Fibroblast of peridontal ligament (primary cell): ENCODE measurements around the gene ITGA11.

ENCODE experiments used
- DNase-seq: peaks from one replicate; pipeline ENCODE4 v3.0.0-alpha.2; 2010; ENCODE audit errors: extremely low read depth

ITGA11 gene

DNA sequence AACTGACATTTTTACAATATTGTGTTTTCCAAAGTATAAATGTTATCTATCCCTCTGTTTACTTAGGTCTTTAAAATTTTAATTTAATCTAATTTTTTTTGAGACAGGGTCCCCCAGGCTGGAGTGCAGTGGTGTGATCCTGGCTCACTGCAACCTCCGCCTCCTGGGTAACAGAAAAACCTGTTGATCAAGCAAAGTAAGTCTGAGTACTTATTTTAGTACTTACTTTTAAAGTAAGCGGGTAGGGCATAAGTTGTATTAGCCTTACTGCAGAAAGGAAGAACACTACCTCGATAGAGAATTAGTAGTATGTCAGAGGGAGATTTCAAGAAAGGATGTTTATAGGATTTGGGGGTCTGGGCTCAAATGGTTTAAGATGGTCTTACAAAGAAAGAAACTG is 166.3 kb downstream of the ITGA11 start:
- DNase-seq = no peak

DNA sequence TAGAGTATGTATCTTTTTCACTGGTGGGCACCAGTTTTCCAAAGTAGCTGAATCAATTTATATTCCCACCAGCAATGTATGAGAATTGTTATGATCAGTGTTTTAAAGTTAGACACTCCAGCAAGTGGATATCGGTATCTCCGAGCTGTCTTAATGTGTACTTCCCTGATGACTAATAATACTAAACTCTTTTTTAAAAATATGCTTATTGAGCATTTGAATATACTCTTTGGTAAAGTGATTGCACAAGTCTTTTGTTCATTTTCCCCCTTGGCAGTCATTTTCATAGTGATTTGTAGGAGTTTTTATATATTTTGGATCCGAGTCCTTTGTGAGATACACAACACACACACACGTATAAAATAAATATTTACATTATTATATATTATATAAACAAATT is 166.9 kb downstream of the ITGA11 start:
- DNase-seq = no peak

DNA sequence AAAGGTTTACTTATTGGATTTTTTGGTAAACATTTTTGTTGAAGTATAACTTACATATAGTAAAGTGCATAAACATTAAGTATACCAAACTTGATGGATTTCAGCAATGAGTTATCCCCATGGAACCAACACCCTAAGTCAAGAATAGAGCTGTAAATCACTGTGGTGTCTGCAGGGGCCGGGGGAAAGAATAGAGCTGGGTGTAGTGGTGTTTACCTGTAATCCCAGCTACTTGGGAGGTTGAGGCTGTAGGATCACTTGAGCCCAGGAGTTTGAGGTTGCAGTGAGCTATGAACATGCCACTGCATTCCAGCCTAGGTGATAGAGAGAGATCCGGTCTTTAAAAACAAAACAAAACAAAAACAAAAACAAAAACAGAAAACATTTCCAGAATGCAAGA is 167.7 kb downstream of the ITGA11 start:
- no peak for DNase-seq

DNA sequence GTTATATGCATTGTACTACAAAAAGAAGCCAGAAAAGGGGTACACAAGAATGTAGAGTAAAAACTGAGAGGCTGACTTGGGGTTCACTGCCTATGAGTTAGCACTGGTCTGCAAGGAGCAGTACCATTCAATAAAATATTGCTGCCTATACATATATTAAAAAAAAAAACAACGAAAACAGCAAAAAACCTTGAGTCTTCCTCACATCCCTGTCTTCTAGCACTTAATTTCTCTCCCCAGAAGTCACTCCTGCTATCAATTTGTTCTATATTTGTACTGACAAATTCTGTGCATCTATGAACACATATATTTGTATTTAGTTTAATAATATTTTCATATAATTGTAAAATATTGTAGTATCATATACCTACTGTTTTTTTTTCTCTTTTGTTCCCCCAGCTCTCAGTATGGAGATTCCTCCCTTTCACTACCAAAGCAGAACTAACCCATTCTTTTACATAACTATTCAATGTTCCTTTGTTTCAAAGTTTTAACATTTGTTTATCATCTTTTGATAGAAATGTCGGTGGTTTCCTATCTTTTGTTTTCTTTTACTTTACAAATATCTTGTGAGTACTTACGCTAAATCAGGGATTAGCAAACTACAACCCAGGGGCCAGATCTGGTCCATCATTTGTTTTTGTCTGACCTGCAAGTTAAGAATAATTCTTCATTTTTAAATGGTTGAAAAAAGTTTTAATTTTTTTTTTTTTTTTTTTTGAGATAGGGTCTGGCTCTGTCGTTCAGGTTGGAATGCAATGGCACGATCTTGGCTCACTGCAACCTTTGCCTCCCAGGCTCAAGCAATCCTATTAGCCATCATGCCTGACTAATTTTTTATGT is 169.2 kb downstream of the ITGA11 start:
- no peak for DNase-seq

DNA sequence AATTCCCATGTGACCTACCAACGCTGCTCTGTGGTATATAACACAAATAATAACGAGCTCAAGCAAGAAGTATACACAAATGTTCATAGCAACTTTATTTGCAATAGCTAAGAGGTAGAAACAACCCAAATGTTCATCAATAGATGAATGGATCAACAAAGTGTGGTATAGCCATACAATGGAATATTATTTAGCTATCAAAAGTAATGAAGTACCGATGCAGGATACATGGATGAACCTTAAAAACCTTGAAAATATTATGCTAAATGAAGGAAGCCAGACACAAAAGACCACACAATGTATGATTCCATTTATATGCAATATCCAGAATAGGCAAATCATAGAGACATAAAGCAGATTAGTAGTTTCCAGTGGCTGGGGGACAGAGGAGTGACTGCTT is 170.0 kb downstream of the ITGA11 start:
- DNase-seq = no peak

DNA sequence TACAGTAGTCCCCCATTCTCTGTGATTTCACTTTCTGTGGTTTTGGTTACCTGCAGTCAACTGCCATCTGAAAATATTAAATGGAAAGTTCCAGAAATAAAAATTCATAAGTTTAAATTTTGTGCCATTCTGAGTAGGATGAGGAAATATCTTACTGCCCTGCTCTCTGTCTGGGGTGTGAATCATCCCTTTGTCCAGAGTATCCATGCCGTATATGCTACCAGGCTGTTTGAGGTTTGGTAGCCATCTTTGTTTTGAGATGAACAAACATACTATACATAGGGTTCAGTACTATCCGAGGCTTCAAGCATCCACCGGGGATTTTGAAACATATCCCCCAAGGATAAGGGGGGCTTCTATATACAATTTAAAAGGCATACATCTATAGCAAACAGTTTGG is 170.7 kb downstream of the ITGA11 start:
- no peak for DNase-seq

DNA sequence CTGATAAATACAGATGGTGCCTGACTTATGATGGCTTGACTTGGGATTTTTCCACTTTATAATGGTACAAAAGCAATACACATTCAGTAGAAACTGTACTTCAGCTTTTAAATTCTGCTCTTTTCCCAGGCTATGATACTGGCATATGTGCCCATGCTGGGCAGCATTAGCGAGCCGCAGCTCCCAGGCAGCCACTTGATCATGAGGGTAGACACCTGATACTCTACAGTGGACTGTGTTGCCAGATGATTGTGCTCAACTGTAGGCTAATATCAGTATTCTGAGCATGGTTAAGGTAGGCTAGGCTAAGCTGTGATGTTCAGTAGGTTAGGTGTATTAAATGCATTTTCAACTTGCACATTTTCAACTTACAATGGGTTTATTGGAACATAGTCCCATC is 172.1 kb downstream of the ITGA11 start:
- no peak for DNase-seq

DNA sequence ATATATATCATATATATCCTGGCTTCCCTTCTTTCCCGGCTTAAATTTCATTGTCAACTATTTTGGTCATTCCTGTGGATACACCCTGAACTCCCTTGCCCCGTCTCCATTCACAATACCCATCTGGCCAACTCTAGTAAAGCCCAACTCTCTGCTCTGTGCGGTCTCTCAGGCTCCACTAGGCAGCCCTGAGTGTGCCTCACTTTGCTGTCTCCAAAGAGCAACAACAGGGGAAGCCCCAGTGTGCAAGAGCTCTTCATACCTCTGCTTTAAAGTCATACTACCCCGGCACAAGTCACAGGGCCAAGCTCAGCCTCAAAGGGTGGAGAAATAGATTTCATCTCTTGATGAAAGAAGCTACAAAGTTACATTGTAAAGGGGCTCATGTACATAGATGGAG is 173.3 kb downstream of the ITGA11 start:
- DNase-seq = no peak

DNA sequence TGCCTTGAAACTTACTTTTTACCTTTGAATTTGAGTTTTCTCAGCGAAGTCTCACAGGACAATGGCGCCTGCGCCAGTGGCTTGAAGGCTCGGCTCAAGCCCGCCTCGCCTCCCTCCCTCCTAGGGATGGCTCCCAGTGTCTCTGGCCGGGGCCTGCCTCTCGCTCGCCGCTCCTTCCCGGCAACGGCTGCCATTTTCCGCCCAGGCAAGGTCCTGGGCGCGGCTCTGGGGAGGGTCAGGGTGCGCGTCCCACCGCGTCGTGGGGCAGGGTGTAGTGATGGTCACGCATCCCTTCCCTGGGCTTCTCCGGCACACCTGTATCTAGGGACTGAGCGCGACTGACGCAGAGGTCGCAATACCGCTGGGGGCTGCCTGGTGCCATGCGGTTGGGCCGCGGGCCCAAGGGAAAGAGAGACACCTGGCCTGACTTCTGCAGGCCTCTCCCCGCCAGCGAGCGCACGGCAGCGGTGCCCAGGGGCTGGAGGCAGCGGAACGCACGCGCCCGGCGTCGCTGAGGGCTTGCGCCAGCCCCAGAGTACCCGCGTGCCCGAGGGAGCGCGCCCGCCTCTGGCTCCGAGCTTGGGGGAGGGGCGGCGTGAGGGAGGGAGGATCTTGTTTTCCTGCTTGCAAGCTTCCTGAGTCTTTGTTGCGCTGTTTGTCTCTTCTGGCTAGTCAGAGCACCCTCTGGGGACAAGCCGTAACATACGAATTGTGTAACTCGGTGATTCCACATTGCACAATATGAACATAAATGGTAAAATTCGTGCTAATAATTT is 175.1 kb downstream of the ITGA11 start:
- peak; percentile 82 for DNase-seq

DNA sequence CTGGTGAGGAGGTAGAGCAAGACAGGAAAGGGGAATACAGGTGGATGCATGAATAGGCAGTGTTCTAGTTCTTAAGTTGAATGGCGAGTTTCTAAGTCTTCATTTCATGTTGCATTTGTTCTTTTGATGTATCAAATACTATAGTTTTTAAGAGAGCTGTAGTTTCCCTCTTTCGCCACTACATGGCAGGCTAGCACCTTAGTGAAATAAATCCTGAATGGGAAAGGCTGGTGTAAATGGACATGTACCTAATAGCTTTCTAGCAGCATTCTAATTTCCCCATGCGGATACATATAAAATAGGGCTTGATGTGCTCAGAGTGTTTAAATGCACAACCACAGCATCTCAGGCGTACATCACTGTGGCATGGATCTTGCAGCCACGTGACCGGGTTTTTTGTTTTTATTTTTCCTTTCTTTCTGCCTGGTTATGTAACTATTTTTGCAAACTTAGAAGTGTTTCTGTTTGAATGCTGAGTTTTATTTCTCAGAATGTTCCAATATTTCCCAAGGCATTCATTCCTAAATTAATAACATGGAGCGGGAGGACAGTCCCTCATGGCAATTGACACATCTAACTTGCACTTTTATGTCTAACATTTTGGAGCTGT is 178.9 kb downstream of the ITGA11 start:
- DNase-seq = peak; percentile 89

DNA sequence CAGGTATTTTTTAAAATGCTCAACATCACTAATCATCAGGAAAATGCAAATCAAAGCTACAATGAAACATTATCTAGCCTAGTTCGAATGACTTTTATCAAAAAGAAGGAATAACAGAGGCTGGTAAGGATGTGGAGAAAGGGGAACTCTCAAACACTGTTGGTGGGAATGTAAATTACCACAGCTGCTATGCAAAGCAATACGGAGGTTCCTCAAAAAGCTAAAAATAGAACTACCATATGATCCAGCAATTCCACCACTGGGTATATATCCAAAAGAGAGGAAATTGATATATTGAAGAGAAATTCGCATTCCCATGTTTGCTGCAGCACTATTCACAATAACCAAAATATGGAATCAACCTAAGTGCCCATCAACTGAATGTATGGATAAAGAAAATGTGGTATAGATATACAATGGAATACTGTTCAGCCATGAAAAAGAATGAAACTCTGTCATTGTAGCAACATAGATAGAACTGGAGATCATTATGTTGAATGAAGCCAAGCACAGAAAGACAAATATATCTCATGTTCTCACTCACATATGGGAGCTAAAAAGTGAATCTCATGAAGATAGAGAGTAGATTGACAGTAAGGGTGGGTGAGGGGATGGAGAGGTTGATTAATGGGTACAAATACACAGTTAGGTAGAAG is 182.8 kb downstream of the ITGA11 start:
- no peak for DNase-seq
